ENCODE results near the gene SMPX. TPM values are rescaled to one million over a fixed set of nuclear protein-coding genes. Genes with fewer than 3 reads are reported as not detected.
A peak's percentile ranks its signal among the peaks of the same experiment; 100 is the strongest.

SMPX gene
- total RNA-seq, 3 donors from 2014 or later, result not detected

DNA sequence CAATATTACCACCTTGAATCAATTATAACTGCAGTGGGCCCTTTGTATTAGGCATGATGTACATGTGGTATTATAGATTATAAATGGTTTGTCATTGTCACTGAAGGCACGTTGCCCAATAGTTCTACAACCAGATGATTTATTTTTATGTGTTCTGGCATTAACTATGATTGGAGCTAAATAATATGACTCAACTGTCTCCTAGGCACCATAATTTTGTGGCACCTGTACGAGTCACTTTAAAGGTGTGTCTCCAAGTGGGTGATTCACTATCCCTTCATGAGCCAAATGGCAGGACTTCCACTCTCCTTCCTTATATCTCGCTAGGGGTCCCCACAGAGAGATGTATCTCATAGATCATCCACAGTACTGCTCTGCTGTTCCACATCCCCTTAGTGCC is 6.1 kb upstream of the SMPX start:
- Mint-ChIP-seq H3K4me3 (no peak overlapping the region), H3K9me3 (no peaks in the 10 kb centered on the region), H3K36me3 (ENCODE audit: insufficient read depth) (no peaks in the 10 kb centered on the region), H3K27me3 (ENCODE audit: low read depth) (no peaks in the 10 kb centered on the region), H3K4me1 (ENCODE audit: low read depth) (no peaks in the 10 kb centered on the region)
- ATAC-seq (no peak), DNase-seq (no peak)

DNA sequence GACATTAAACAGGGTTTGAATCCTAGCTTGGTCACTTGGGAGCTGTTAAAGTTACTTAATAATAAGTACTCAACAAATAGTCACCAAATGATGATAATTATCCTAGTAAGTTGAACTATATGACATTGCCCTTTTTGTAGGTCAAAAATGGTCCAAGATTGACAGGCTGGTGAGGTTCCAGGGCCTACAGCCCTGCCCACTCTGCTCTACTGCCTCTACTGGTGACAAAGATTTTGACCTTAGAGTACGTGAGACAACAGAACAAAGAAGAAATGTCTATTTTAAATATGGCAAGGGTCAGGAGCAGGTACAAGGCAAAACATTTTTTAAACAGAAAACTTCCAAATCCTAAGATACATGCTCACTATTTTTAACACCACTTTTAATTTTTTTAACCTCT is 572 bp upstream of the SMPX start:
- Mint-ChIP-seq H3K4me3 (no peak overlapping the region), H3K4me1 (ENCODE audit: low read depth) (no peaks in the 10 kb centered on the region), H3K9me3 (no peaks in the 10 kb centered on the region), H3K36me3 (ENCODE audit: insufficient read depth) (no peaks in the 10 kb centered on the region), H3K27me3 (ENCODE audit: low read depth) (no peaks in the 10 kb centered on the region)
- no peak for ATAC-seq
- DNase-seq, result no peak

DNA sequence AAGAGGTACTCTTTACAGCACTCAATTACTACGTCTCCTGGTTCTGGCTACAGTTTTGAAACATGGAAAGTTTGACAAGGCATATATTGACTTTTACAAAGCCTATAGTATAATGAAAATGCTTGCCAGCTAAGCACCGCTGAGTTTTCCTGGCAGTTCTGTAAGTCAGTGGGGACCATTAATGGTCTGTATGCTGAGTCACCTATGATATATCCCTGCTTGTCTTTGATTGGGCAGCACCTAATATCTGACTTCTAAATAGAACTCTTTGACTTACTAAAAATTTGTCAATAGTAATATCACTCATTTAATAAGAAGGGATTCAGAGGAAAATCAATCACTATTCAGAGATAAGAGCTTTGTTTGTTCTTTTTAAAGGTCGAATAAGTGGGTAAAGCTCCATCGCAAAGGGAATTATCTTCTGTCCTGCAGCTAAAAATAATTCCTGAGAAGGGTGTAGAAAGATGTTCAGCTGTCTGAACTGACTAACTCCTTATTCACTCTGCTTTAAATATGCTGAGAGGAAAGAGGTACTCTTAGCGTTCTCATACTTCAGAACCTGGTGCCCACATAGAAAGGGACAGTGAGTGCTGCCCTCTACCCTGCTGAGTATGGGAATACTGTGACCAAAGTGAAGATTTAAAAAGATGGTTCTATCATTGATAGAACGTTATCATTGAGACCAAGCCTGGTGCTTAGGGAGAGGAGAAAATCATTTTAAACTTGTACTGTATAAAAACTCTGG is 959 bp downstream of the SMPX start:
- Mint-ChIP-seq H3K4me3 (no peak overlapping the region), H3K4me1 (ENCODE audit: low read depth) (no peaks in the 10 kb centered on the region), H3K36me3 (ENCODE audit: insufficient read depth) (no peaks in the 10 kb centered on the region), H3K27me3 (ENCODE audit: low read depth) (no peaks in the 10 kb centered on the region), H3K9me3 (no peaks in the 10 kb centered on the region)
- DNase-seq (no peak), ATAC-seq (no peak)

DNA sequence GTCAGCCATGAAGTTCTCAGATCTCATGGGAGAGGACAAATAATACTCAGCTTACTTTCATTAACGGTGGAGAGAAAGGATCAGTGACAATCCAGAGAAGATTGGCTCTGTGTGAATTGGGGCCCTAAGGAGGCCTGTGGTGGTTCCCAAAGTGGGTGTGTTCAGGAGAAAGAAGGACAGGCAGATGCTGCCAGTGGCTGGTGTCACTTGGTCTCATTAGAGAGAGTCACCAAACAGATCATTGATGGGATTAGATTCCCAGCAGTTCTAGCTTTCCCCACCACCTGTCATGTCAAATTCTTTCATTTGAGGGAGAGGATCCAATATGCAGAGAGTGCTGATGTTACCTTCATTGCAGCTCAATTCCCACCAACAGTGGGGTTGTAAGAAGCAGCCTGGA is 8.0 kb downstream of the SMPX start:
- no peak overlapping the region for H3K4me3 Mint-ChIP-seq
- no peaks in the 10 kb centered on the region for H3K36me3 Mint-ChIP-seq (ENCODE audit: insufficient read depth)
- DNase-seq, result no peak
- H3K4me1 Mint-ChIP-seq (ENCODE audit: low read depth), result no peaks in the 10 kb centered on the region
- no peaks in the 10 kb centered on the region for H3K9me3 Mint-ChIP-seq
- ATAC-seq, result no peak
- H3K27me3 Mint-ChIP-seq (ENCODE audit: low read depth), result peaks cover 3% of the 10 kb centered on the region

DNA sequence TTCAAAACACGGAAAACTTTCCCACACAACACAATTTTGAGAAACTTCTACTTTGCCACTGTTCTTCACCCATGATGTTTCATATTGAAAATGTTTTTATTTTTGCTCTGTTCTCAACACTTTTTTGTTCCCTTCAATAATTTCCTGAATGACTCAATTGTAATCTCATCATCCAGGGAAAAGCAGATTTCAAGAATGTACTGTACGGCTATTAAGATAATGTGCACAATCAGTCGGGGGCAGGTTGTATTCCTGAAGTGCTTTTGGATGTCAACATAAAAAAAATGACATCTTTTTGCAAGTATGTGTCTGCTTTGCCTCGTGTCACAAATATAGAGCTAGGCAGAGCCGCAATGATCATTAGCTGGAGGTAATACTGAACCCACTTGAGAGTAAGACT is 9.7 kb downstream of the SMPX start:
- no peaks in the 10 kb centered on the region for H3K36me3 Mint-ChIP-seq (ENCODE audit: insufficient read depth)
- peaks cover 3% of the 10 kb centered on the region for H3K27me3 Mint-ChIP-seq (ENCODE audit: low read depth)
- H3K4me1 Mint-ChIP-seq (ENCODE audit: low read depth), result no peaks in the 10 kb centered on the region
- no peaks in the 10 kb centered on the region for H3K9me3 Mint-ChIP-seq
- H3K4me3 Mint-ChIP-seq, result no peak overlapping the region
- no peak for ATAC-seq
- no peak for DNase-seq

DNA sequence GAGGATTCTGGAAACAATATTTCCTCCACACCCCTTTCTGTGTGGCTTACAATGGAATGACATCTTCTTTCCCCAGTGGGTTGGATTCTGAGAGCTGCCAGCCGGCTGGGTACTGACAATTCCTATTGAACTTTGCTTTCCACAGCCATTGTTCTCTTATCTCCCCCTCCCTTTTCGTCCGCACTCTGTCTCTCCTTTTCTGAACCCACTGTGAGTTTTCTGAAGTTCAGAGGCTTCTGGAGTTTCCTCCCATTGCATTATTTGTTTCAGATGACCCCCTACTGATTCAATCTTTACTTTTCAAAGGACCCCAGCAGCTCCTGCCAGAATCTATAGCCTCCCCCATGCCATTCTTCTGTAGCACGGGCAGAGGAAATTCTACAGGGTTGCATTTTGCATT is 10.4 kb downstream of the SMPX start:
- no peak for DNase-seq
- peaks cover 3% of the 10 kb centered on the region for H3K27me3 Mint-ChIP-seq (ENCODE audit: low read depth)
- H3K36me3 Mint-ChIP-seq (ENCODE audit: insufficient read depth), result no peaks in the 10 kb centered on the region
- H3K4me1 Mint-ChIP-seq (ENCODE audit: low read depth), result no peaks in the 10 kb centered on the region
- no peaks in the 10 kb centered on the region for H3K9me3 Mint-ChIP-seq
- H3K4me3 Mint-ChIP-seq, result no peak overlapping the region
- no peak for ATAC-seq

DNA sequence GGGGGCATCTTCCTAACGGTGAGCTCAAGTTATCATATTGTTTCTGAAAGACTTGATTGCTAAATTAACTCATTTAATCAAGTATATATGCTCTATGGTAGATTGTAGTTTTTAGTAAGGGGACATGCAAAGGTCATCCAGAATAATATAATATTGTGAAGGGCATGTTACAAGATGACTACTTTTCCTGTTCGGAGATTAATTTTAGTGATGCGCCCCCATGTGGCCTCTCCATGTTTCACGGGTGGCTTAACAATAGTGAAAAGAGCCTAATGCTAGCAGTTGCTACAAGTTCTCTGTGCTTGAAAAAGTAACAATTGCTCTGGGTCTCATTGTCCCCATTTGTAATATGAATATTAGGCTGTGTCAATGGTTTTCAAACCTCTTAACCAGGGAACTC is 12.2 kb downstream of the SMPX start:
- DNase-seq, result peak; percentile 32
- Mint-ChIP-seq H3K4me3 (no peak overlapping the region), H3K4me1 (ENCODE audit: low read depth) (no peaks in the 10 kb centered on the region), H3K27me3 (ENCODE audit: low read depth) (peaks cover 5% of the 10 kb centered on the region), H3K9me3 (no peaks in the 10 kb centered on the region), H3K36me3 (ENCODE audit: insufficient read depth) (no peaks in the 10 kb centered on the region)
- ATAC-seq, result no peak

DNA sequence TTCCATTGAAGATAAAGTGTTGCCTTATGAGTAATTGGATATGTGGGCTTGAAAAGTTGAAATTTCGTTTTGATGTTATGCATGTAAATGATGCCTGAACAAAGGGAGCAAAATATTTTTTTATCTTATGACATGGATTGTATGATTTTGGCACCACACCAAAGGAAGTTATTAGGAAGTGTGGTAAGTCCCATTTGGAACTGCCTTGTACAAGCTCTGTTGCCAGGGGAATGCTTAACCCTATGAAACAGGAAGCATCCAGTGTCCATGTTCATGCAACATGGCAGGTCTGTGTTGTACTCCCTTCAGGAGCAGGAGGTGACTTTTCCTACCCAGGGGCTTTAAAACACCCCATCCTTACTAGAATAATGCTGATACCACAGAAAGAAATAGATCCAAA is 13.2 kb downstream of the SMPX start:
- Mint-ChIP-seq H3K9me3 (no peaks in the 10 kb centered on the region), H3K36me3 (ENCODE audit: insufficient read depth) (no peaks in the 10 kb centered on the region), H3K27me3 (ENCODE audit: low read depth) (peaks cover 5% of the 10 kb centered on the region), H3K4me3 (no peak overlapping the region), H3K4me1 (ENCODE audit: low read depth) (no peaks in the 10 kb centered on the region)
- no peak for DNase-seq
- no peak for ATAC-seq

DNA sequence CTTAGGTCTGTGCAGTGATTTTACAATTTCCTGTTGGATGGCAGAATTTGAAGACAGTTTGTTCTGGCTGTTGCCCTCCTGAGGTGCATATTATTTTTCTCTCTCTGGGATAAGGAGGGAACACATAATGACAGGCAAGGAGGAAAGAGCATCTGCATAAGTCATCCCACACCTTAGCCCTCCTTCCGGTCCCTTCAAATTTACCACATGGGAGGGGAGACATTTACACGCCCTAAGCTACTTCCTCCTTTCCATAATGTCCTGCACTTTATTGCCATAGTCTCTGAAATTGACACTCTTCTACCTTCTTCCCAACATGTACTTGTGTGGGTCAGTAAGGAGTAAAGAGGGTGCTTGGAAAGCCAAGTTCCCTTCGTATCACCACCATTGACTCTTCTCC is 13.9 kb downstream of the SMPX start:
- H3K9me3 Mint-ChIP-seq, result no peaks in the 10 kb centered on the region
- no peak for ATAC-seq
- H3K36me3 Mint-ChIP-seq (ENCODE audit: insufficient read depth), result no peaks in the 10 kb centered on the region
- DNase-seq, result no peak
- H3K4me3 Mint-ChIP-seq, result no peak overlapping the region
- H3K27me3 Mint-ChIP-seq (ENCODE audit: low read depth), result peaks cover 5% of the 10 kb centered on the region
- no peaks in the 10 kb centered on the region for H3K4me1 Mint-ChIP-seq (ENCODE audit: low read depth)

DNA sequence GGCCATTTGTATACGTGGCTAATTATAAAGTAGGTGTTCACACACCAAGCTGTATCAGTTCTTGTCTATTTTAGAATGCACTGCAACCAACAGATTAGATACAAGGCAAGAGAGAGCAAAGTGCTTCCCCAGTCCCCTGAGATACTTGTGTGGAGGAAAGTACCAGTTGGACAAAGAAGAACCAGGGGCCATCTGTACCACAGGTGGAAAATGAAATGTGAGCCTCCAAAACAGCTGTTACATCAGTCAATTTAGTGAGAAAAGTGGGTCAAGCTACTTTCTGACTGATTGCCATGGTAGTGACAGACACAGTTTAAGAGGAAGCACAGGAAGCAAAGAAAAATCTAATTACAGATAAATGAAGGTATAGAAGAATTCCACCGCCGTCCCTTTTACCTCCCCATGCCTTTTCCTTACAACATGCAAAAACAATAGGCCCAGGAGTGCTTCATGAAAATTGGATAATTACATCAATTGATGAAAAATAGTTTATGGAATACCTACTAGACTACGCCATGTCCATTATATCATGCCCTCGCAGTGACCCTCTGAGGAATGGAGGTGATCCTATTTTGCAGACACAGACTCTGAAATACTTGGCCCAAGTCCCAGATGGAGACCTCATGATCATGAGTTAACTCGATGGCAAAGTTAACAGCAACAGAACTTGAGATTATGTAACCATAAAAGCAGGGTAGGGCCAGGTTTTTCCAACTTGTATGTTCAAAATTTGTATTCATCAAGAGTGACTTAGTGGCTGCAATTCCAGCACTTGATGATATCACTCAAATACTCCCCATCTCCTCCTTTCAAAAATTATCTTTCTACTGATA is 15.8 kb downstream of the SMPX start:
- Mint-ChIP-seq H3K9me3 (no peaks in the 10 kb centered on the region), H3K4me1 (ENCODE audit: low read depth) (no peaks in the 10 kb centered on the region), H3K4me3 (no peak overlapping the region), H3K27me3 (ENCODE audit: low read depth) (peaks cover 2% of the 10 kb centered on the region), H3K36me3 (ENCODE audit: insufficient read depth) (no peaks in the 10 kb centered on the region)
- ATAC-seq (no peak), DNase-seq (no peak)

DNA sequence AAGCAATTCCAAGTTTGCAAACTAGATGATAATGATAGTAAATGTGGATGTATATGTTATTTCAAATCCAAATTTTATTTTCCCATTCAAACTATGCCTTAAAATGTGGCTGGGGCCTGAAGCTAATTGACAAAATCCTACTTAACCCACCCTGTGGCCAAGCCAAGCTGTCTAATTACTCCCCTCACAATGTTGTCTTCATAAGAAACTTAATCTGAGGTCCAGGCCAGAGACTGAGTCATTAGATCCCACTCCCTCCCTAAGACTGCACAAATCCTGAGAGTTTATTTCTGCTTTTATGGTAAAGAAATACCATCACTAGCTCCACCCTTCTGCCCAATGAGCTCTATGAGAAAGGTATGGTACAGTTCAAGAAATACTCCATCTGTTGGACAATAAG is 16.6 kb downstream of the SMPX start:
- H3K27me3 Mint-ChIP-seq (ENCODE audit: low read depth), result peaks cover 2% of the 10 kb centered on the region
- DNase-seq (no peak), ATAC-seq (no peak)
- no peak overlapping the region for H3K4me3 Mint-ChIP-seq
- H3K36me3 Mint-ChIP-seq (ENCODE audit: insufficient read depth), result no peaks in the 10 kb centered on the region
- H3K9me3 Mint-ChIP-seq, result no peaks in the 10 kb centered on the region
- no peaks in the 10 kb centered on the region for H3K4me1 Mint-ChIP-seq (ENCODE audit: low read depth)

DNA sequence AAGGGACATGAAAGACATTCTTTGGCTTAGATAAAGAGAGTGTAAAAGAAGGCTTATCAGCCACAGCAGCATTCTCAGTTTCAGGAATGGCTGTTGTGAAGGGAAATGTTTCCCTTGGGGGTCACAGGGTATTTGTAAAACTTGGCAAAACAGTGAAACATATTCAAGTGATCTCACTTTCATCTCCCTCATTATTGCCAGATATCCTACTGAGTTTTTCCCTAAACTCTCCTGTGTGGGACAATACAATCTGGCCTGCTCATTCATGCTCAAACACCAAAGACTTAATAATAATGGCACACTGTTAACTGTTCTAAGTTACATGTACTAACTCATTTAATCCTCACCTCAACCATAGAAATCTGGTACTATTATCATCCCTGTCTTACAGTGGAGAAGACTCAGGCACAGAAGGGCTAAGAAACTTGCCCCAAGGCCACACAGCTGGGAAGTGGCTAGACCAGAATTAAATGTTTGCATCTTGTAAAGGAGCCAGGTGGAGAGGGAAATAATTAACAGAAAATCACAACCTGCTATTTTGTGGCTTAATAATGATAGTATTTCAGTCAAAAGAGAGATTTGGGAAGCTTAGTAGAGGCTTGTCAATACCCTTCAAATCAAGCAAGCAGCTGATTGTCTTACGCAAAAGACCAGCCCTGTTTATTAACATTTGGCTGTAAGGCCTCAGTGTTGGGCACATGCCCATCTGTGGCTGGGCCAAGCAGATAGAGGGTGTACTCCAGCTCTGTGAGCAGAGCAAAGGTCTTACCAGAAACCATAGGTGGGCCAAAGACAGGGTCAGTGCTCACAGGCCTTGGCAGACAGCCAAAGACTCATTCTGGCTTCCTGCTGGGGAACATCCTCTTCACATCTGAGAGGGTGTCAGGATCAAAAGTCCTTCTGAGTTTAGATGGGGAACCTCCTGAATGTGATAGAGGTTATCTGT is 17.3 kb downstream of the SMPX start:
- Mint-ChIP-seq H3K4me3 (no peak overlapping the region), H3K27me3 (ENCODE audit: low read depth) (peaks cover 6% of the 10 kb centered on the region)
- ATAC-seq, result no peak

DNA sequence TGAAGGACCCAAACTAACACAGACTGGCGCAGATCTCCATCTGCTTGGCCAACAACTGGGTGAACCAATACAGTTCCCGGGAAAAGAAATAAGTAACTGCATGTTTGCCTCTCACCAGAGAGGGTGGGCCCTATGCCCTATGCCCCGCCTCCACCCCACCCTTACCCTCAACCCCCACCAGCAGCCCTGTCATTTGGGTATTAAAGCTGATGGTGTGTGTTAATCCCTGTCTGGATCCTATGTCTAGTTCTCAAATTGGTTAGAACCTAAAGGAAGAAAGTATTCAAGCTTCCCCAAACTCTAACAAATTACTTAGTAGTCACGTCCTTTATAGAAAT is 19.0 kb downstream of the SMPX start:
- ATAC-seq (no peak), DNase-seq (no peak)
- H3K27me3 Mint-ChIP-seq (ENCODE audit: low read depth), result peaks cover 6% of the 10 kb centered on the region
- no peaks in the 10 kb centered on the region for H3K36me3 Mint-ChIP-seq (ENCODE audit: insufficient read depth)
- no peak overlapping the region for H3K4me3 Mint-ChIP-seq
- H3K9me3 Mint-ChIP-seq, result no peaks in the 10 kb centered on the region
- H3K4me1 Mint-ChIP-seq (ENCODE audit: low read depth), result no peaks in the 10 kb centered on the region

More for the DNA sequence above, 17.3 kb downstream of the SMPX start:
- H3K36me3 Mint-ChIP-seq (ENCODE audit: insufficient read depth), result no peaks in the 10 kb centered on the region
- H3K4me1 Mint-ChIP-seq (ENCODE audit: low read depth), result no peaks in the 10 kb centered on the region
- H3K9me3 Mint-ChIP-seq, result no peaks in the 10 kb centered on the region
- no peak for DNase-seq

DNA sequence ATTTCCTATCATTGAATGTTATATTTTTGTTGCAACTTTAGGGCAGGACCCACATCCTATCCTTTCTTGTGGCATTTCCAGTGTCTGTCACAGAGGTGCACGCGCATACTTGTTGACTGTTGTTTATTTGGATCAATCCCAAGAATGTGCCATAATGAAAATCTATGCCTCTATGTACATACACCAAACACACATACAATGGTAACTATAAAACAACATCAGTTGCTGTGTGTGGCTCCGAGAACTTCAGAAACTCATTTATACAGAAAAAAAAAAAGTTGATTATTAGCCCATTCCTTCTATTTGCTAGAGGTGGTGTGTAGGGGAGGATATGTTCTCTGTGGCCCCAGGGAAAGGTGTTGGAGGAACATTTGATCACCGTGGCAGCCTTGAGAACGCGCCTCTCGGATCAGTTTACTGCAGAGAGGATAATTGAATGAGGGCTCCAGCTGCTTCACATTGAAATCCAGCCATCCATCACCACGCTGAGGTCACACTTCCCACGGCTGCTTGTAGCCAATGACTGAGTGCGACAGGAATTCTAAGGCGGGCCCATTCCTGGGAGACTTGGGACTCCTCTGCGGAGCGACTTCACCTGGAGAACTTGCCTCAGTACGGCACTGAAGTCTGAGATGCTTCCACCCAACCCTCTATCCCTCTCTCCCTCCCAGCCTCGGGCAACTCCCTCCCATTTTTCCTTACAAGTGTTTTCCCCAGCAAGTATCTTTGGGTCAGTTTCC is 19.5 kb downstream of the SMPX start:
- ATAC-seq (no peak), DNase-seq (no peak)
- Mint-ChIP-seq H3K36me3 (ENCODE audit: insufficient read depth) (no peaks in the 10 kb centered on the region), H3K4me1 (ENCODE audit: low read depth) (no peaks in the 10 kb centered on the region), H3K4me3 (no peak overlapping the region), H3K9me3 (no peaks in the 10 kb centered on the region), H3K27me3 (ENCODE audit: low read depth) (peaks cover 6% of the 10 kb centered on the region)
